ENCODE measurements around the gene WDR4.

The WDR4 gene

DNA sequence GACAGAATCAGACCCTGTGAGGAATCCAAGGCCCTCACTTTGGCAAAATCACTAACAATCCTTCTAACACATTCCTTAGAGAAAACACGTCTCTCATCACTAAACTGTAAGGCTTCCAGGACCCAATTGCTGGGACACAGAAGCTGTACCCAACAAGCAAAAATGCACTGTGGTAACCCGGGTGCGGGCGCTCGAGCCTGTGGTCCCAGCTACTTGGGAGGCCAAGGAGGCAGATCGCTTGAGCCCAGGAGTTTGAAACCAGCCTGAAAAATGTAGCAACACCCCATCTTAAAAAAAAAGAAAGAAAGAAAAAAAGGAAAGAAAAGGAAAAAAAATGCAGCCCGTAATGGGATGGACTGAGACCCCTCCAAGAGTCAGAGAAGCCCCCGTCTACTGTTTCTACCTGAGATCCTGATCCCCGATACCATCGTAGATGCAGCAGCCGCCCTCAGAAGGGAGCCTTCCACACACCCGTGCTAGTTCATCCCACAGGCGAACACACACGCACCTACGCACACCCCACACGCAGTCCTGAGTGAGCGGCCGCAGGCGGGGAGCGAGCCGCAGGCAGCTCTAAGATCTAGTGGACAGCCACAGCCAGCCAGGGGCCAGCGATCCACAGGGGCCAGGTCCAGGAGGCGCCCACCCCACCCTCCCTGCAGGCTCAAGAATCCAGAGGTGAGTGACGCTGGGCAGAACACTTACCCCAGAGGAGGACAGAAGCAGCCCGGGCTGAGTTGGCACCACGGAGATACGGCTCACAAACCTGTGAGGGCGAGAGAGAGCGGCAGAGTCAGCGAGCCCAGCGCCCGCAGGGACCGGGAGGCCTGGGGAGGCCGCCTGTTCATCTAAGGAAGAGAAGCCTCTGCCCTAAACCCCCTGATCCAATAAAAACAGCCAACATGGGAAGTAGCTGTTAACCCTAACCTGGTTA, 20.1 kb downstream of the WDR4 start:
- Histone ChIP-seq H3F3A (ENCODE audit: insufficient read depth, low read length) (no peaks in the 10 kb centered on the region), H4K20me1 (ENCODE audit: insufficient read depth, low read length) (no peaks in the 10 kb centered on the region), H2AFZ (ENCODE audit: low read length) (no peak overlapping the region), H3K9me2 (ENCODE audit: low read depth, low read length) (no peaks in the 10 kb centered on the region), H3K27me3 (ENCODE audit: insufficient read depth, low read length) (no peaks in the 10 kb centered on the region), H3K4me2 (ENCODE audit: low read length) (no peak overlapping the region), H3K4me1 (ENCODE audit: insufficient read depth, low read length, severe bottlenecking) (no peaks in the 10 kb centered on the region), H3K9ac (ENCODE audit: low read length) (no peak overlapping the region), H3K36me3 (ENCODE audit: insufficient read depth, low read length) (peaks cover 94% of the 10 kb centered on the region), H3K79me2 (ENCODE audit: insufficient read depth, low read length) (no peaks in the 10 kb centered on the region), H3K4me3 (ENCODE audit: low read depth, low read length, poor library complexity, severe bottlenecking) (no peak overlapping the region), H3K9me3 (ENCODE audit: low read length) (no peaks in the 10 kb centered on the region), H3K27ac (ENCODE audit: low read depth, low read length, poor library complexity, severe bottlenecking) (no peak overlapping the region)
- TF ChIP-seq, protein P1, sequence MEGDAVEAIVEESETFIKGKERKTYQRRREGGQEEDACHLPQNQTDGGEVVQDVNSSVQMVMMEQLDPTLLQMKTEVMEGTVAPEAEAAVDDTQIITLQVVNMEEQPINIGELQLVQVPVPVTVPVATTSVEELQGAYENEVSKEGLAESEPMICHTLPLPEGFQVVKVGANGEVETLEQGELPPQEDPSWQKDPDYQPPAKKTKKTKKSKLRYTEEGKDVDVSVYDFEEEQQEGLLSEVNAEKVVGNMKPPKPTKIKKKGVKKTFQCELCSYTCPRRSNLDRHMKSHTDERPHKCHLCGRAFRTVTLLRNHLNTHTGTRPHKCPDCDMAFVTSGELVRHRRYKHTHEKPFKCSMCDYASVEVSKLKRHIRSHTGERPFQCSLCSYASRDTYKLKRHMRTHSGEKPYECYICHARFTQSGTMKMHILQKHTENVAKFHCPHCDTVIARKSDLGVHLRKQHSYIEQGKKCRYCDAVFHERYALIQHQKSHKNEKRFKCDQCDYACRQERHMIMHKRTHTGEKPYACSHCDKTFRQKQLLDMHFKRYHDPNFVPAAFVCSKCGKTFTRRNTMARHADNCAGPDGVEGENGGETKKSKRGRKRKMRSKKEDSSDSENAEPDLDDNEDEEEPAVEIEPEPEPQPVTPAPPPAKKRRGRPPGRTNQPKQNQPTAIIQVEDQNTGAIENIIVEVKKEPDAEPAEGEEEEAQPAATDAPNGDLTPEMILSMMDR (IDR thresholded peaks at IDR 0.05; ENCODE audit: low read length), result no peak
- no peak for TF ChIP-seq EZH2 (IDR thresholded peaks at IDR 0.05; ENCODE audit: borderline replicate concordance, low read length)

DNA sequence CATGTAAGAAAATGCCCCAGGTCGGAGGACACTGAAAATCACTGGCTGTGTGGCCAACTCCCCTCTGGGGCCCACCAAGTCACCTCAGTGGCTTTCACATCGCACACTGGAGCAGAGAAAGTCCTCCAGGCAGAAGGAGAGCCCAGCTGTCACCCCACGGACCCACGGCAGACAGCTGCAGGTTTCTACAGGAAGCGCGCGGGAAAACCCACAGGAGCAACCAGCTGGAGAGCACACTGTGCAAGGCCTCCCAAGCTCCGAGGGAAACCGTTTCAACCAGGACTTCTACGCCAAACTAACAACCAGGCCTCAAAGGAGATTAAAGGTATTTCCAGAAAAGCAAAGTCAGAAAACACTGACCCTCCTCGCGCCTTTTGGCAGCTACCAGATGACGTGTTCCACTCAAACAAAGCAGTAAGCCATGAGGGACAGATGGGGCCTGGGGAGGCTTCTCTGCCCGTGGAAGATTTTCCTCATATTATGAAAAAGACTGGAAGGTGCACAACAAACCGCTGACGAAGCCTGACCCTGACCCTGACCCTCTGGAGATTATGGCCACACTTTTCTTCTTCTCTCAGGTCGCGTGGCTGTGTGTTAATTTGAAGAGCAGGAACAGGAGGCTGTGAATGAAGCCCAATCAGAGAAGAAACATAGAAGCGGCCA, 21.0 kb downstream of the WDR4 start:
- Histone ChIP-seq H4K20me1 (ENCODE audit: insufficient read depth, low read length) (no peaks in the 10 kb centered on the region), H3K4me1 (ENCODE audit: insufficient read depth, low read length, severe bottlenecking) (no peaks in the 10 kb centered on the region), H3K4me3 (ENCODE audit: low read depth, low read length, poor library complexity, severe bottlenecking) (no peak overlapping the region), H3K27ac (ENCODE audit: low read depth, low read length, poor library complexity, severe bottlenecking) (no peak overlapping the region), H3K36me3 (ENCODE audit: insufficient read depth, low read length) (peaks cover 96% of the 10 kb centered on the region), H3K9me3 (ENCODE audit: low read length) (no peaks in the 10 kb centered on the region), H3K9ac (ENCODE audit: low read length) (no peak overlapping the region), H3K79me2 (ENCODE audit: insufficient read depth, low read length) (no peaks in the 10 kb centered on the region), H2AFZ (ENCODE audit: low read length) (no peak overlapping the region), H3K4me2 (ENCODE audit: low read length) (no peak overlapping the region), H3K9me2 (ENCODE audit: low read depth, low read length) (no peaks in the 10 kb centered on the region), H3F3A (ENCODE audit: insufficient read depth, low read length) (no peaks in the 10 kb centered on the region), H3K27me3 (ENCODE audit: insufficient read depth, low read length) (no peaks in the 10 kb centered on the region)
- no peak for TF ChIP-seq EZH2 (IDR thresholded peaks at IDR 0.05; ENCODE audit: borderline replicate concordance, low read length)
- TF ChIP-seq, protein P1 (IDR thresholded peaks at IDR 0.05; ENCODE audit: low read length), result no peak

DNA sequence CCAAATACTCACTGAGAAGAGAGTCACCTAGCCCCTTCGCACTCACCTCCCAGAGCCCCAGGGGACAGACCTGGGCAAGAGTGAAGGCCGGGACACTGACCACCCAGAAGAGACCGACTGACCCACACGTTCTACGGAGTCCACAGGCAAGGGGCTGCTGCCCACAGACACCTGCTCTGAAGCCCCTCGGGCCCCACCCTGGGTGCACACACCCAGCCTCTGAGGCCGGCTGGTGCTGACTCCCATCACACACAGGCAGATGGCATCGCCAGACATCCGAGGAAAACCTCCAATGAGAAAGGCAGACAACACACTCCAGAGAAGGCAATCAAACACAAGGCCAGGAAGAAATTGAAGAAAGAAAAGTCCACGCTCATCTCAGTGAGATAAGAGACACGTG, 22.1 kb downstream of the WDR4 start:
- Histone ChIP-seq H3K4me1 (ENCODE audit: insufficient read depth, low read length, severe bottlenecking) (no peaks in the 10 kb centered on the region), H2AFZ (ENCODE audit: low read length) (no peak overlapping the region), H3K36me3 (ENCODE audit: insufficient read depth, low read length) (peaks cover 93% of the 10 kb centered on the region), H3F3A (ENCODE audit: insufficient read depth, low read length) (no peaks in the 10 kb centered on the region), H3K79me2 (ENCODE audit: insufficient read depth, low read length) (no peaks in the 10 kb centered on the region), H3K27me3 (ENCODE audit: insufficient read depth, low read length) (no peaks in the 10 kb centered on the region), H3K4me3 (ENCODE audit: low read depth, low read length, poor library complexity, severe bottlenecking) (no peak overlapping the region), H3K27ac (ENCODE audit: low read depth, low read length, poor library complexity, severe bottlenecking) (no peak overlapping the region), H4K20me1 (ENCODE audit: insufficient read depth, low read length) (no peaks in the 10 kb centered on the region), H3K9ac (ENCODE audit: low read length) (no peak overlapping the region), H3K9me2 (ENCODE audit: low read depth, low read length) (no peaks in the 10 kb centered on the region), H3K4me2 (ENCODE audit: low read length) (no peak overlapping the region), H3K9me3 (ENCODE audit: low read length) (no peaks in the 10 kb centered on the region)
- TF ChIP-seq, protein P1 (IDR thresholded peaks at IDR 0.05; ENCODE audit: low read length), result no peak
- no peak for TF ChIP-seq EZH2 (IDR thresholded peaks at IDR 0.05; ENCODE audit: borderline replicate concordance, low read length)
